Stimulated activated CD8-positive, alpha-beta memory T cell treated with anti-CD3 and anti-CD28 coated beads, Interleukin-2, amount 100 ng/mL, for 1 hour (primary cell): ENCODE results near the gene PCBD2.
"Not testable (repeated sequence)": the region's sequence is repeated elsewhere in the genome, so short reads cannot be mapped to it uniquely, and the experiment has no call there.

Experiments used
- DNase-seq, 2 donors: peaks; one replicate each; pipeline ENCODE4 v3.0.0-alpha.2; 2020; ENCODE audit warnings: low read depth in 2 of 2

PCBD2 gene

DNA sequence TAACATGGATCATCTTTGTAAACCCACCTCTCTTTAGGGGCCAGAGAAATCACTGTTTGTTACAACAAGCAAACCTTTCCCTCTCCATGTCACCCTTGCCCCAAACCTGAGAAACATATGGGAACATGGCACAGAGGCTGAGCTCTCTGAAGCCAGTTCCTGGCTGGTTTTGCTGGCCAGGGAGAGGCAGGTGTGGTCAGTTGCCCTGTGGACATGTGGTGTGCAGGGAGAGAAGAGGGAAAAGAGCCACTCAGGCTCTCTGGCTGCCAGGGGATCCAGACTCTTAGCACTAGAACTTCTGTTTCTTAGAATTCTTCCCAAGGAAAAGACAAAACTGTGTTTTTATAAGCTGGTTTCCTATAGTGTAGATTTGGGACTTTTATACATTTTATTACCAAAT, 58.2 kb downstream of the PCBD2 start:
- DNase-seq = no peak

DNA sequence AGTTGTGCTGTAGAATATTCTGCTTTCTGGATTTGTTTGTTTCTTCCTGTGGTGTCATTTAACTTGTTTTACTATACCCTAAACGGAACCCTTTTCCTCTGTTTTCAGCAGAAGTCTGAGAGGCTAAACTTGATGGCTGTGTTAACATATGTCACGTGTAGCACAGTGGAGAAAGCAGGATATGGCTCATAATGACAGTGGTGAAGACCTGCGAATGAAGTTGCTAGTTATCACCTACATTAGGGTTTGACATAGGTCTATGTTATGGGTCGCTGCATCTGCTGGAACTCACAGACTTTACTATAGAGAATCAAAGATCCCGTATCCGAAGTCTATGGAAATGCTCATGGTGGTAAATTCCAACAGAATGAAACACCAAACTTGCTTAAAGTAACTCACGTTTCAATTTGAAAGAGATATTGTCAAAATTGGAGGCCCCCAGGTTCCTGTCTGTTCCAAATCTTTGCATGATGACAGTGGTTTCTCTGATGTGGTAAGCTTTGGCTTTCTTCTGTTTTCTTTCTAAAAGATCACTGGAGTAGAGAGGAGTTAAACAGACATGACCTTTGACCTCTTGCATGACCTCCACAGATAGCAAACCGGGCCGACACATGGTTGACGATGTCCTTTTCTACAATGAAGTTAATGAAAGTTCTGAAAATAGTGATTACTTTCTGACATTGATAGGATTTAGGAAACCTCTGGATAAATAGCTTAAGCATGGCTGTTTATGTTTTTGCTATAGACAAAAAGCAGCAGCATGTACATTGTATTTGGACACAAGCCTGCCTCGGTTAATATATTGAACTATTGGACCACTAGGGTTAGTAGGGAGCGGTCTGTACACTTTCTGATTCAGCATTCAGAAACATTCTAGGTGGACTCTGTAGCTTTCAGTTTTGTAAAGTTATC, 59.7 kb downstream of the PCBD2 start:
- no peak for DNase-seq

DNA sequence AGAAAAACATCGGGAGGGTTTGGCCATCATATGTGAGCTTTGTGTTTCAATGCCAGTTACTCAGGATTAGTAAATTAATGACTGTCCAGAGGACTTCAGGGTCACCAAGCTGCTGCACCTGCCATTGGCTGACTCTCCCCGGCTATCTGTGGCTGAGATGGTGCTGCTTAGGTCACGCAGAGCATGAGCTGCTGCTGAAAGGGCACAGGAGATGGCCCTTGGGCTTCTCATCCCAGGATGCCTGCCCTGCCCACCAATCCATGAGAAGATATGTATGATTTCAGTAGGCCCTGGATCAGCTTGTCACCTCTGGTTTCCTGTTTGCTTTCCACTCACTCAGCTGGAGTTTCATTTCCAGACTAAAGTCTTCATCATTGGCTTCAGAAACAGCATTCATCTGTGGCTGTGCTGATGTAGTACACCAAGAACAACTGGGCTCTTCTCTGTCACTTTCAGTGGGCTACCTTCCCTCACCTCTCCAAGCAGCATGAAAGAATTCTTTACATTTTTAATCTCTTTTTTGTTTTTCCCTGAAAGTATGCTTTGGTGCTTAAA, 60.4 kb downstream of the PCBD2 start:
- no peak for DNase-seq

DNA sequence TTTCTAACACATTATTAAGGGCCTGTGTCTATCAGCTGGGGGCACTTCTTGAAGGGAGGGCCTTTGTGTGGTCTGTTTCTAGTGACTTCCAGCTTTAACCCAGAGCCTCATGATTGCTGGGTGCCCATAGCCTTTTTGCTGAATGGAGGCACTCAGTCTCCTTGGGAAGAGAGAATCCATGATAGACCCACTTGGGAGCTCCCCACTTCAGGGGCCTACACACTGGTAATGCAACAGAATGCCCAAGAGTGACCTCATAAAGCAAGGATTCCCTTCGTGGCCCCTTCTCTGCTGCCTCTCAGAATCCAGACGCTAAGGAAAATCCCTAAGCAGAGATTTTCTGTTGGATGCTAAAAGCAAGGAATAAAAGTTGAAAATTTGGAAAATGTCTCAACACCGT, 62.7 kb downstream of the PCBD2 start, which contains the start of gene CATSPER3:
Gene CATSPER3 (plus strand): TSS at position 301 of the 400 bp plus-strand sequence. CDS start 85 bp downstream, at position 386.
- no peak for DNase-seq

DNA sequence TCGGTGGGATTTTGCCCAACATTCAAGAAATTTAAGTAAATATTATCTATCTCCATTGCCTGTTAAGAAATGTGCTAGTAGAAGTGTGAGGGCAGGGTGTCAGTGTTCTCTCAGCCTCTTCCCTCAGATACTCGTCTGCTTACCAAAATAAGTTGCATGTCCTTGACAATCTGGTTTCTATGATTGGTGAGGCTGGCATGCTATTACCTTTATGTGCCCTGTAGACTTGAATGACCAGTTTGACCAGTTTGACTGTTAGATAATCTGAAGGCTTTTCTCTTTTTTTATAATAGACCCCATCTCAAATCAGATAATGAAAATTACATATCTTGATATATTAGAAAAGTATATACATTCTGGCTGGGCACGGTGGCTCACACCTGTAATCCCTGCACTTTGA, 63.1 kb downstream of the PCBD2 start:
- no peak for DNase-seq

DNA sequence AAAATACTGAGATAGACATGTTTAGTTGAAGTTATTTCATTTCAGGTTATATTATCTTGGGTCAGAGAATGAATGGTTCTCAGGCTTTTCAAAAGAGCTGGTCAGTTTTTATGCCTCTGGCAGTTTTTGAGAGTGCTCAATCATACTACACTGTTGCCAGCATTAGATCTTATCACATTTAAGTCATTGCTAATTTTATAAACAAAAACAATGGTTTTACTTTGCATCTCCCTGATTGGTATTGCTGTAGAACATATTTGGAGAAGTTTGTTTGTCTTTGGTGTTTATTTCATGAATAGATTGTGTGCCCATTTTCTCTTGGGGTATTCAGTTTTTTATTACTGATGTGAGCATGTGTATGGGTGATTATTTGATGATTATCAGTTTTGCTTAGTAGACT, 64.2 kb downstream of the PCBD2 start:
- no peak for DNase-seq

DNA sequence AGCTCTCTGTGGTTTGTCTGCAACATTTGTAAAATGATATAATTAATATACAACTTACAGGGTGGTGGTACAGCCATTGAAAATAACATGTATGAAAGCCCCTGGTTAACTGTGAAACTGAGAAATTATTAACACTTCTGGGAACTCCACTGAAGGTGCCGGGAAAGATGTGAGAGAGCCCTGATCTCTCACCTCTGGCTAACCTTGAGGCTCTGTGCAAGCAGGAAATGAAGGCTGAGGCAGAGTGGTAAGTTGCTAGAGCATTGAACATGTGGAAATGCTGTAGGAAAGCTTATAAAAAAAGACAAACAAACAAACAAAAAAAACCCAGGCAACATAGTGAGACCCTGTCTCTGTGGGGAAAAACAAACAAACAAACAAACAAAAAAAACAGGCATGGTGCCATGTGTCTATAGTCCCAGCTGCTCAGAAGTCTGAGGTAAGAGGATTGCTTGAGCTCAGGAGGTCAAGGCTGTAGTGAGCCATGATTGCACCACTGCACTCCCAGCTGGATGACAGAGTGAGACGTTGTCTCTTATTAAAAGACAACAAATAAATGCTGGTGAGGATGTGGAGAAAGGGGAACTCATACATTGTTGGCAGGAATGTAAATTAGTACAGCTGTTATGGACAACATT, 70.3 kb downstream of the PCBD2 start:
- DNase-seq = no peak

DNA sequence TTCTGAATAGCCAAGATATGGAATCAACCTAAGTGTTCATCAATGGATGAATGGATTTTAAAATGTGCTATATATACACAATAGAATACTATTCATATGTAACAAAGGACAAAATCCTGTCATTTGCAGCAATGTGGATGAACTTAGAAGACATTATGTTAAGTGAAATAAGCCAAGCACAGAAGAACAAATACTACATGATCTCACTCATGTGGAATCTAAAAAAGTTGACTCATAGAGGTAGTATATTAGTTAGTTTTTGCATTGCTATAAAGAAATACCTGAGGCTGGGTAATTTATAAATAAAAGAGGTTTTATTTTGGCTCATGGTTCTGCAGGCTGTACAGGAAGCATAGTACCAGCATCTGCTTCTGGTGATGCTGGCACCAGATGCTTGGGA, 70.9 kb downstream of the PCBD2 start:
- no peak for DNase-seq

DNA sequence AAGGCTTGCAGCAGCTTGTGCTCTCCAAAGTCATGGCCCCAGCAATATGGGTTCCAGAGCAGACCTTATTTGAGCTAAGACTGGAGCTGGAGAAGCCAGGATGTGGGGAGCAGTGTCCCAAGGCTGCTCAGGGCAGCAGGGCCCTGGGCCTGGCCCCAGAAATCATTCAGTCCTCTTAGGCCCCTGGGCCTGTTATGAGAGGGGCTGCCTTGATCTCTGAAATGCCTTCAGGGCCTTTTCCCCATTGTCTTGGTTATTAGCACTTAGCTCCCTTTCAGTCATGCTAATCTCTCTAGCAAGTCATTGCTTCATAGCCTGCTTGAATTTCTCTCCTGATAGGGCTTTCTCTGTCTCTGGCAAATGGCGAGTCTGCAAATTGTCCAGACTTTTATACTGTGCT, 71.9 kb downstream of the PCBD2 start:
- no peak for DNase-seq

DNA sequence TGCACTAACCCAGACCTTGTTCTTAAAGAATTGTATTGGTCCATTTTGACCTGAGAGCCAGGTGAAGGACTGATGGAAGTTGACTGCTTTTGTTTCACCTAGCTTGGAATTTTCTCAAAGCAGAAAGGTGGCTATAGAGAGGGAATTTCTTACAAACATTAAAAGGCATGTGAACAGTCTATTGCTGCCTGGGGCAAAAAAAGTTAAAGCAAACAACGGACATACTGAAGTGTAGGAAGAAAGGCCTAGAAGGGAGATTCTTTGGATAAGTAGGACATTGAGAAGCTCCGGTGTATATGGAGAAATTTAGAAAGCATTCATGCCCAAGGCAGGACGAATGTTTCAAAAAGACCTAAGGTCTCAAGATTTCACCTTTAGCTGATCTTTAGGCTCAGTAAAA, 74.5 kb downstream of the PCBD2 start:
- DNase-seq = no peak

DNA sequence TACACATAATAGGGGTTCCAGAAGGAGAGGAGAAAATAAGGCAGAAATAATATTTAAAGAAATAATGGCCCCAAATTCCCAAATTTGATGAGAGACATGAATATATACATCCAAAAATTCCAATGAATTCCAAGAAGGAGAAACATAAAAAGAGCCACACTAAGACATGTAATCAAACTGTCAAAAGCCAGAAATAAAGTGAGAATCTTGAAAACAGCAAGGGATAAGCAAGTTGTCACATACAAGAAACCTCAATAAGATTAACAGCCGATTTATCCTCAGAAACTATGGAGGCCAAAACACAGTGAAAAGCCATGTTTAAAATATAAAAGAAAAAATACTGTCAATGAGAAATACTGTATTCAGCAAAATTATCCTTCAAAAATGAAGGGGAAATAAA, 77.3 kb downstream of the PCBD2 start:
- DNase-seq = no peak

DNA sequence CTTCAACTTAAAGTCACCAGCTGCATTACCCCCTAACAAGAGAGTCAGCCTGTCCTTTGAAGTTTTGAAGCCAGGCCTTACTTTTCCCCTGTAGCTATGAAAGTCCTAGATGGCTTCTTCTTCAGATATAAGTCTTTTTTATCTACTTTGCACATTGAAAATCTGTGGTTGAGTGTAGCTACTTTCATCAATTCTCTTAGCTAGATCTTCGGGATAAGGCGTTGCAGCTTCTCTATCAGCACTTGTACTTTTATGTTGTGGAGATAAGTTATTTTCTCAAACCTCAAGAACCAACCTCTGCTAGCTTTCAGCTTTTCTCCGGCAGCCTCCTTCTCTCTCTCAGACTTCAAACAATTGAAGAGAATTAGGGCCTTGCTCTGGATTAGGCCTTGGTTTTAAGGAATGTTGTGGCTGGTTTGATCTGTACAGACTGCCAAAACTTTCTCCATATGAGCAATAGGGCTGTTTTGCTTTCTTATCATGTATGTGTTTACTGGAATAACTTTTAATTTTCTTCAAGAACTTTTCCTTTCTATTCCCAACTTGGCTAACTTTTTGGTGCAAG, 84.4 kb downstream of the PCBD2 start:
- DNase-seq = no peak

DNA sequence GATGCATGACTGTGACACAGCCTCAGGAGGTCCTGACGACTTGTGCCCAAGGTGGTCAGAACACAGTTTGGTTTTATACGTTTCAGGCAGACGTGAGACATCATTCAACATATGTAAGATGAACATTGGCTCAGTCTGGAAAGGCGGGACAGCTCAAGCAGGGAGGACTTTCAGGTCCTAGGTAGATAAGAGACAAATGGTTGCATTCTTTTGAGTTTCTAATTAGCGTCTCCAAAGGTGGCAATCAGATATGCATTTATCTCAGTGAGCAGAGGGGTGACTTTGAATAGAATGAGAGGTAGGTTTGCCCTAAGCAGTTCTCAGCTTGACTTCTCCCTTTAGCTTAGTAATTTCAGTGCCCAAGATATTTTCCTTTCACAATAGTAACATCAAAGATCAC, 85.3 kb downstream of the PCBD2 start:
- DNase-seq = not testable (repeated sequence)

DNA sequence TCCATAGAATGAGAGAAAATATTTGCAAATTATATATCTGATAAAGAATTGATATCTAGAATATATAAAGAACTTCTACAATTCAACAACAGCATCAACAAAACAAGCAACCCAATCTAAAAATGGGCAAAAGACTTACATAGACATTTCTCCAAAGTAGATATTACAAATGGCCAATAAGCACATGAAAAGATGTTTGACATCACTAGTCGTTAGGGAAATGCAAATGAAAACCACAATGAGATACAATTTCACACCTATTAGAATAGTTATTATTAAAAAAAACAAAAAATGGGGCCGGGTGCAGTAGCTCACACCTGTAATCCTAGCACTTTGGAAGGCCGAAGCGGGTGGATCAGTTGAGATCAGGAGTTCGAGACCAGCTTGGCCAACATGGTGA, 87.2 kb downstream of the PCBD2 start:
- DNase-seq = no peak

DNA sequence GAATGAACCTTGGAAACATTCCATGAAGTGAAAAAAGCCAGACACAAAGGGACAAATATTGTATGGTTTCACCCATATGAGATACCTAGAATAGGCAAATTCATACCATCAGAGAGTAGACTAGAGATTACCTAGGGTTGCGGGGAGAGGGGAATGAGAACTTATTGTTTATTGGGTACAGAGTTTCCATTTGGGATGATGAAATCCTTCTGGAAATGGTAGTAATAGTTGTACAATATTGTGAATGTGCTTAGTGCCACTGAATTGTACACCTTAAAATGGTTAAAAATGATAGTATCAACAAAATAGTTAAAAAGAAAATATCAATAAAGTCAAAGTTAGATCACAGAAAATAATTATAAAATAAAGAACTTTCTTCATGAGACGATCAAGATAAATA, 88.2 kb downstream of the PCBD2 start:
- no peak for DNase-seq

DNA sequence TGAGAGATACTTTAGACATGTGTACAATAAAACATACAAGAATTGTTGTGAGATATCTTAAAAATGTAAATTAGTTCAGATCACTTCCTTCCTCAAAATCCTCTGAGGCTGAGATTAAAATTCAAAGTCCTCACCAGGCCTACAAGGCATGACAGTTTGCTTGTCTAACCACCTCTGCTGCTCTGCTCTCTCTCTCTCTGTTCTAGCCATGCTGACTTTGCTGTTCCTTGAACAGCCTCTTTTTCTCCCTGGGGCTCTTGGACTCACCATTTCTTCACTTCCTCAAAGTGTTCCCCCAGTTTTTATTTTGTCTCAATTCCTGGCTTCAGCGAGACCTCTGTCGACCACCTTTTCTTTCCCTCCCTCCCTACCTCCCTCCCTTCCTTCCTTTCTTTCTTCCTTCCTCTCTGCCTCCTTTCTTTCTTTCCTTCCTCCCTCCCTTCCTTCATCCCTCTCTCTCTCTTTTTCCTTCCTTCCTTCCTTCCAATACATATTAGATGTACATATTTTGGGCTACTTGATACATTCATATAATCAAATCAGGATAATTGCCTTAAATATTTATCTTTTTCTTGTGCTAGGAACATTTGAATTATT, 89.7 kb downstream of the PCBD2 start:
- DNase-seq = no peak

DNA sequence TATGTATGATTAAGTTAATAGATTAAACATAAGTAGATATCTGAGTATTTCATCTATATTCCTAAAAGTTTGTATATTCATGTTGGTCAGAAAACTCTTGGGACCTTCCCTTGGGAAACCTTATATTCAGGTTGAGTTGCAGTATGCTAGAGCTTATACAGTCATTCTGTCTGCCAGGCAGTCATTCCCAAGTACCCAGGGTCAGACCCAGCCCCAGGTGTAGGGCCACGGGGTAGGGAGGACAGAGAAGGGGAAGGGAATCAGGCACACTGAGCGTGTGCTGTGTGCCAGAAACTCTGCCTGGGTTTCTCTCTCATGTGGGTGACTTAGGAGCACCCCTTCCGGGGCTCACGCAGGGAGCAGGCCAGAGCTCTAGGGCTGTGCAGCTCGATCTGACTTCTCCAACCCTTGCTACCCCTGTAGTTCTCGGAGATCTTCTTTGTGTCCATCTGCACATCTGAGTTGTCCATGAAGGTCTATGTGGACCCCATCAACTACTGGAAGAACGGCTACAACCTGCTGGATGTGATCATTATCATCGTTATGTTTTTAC, 91.0 kb downstream of the PCBD2 start:
- DNase-seq = no peak

DNA sequence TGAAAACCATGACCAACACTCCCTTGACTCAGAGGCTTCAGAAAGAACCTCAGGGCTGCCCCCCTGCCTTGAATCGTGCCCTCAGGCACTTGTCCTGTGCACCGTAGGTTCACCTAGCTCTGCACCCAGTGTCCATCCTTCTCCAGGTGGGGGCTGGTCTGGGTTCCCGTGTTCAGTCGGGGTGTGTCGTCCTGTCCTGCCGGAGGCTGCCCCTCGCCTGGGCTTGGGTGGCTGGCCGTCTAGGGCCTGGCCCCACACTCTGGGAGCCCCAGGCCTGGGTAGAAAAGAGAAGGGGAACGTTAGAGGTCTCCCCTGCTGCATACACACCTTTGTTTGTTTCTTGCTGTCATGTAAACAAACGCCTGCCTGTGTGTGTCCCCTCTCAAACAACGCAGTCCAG, 92.1 kb downstream of the PCBD2 start:
- DNase-seq = no peak

DNA sequence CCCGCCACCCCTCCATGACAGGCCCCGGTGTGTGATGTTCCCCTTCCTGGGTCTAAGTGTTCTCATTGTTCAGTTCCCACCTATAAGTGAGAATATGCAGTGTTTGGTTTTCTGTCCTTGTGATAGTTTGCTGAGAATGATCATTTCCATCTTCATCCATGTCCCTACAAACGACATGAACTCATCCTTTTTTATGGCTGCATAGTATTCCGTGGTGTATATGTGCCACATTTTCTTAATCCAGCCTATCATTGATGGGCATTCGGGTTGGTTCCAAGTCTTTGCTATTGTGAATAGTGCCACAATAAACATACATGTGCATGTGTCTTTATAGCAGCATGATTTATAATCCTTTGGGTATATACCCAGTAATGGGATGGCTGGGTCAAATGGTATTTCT, 93.1 kb downstream of the PCBD2 start:
- DNase-seq = not testable (repeated sequence)

DNA sequence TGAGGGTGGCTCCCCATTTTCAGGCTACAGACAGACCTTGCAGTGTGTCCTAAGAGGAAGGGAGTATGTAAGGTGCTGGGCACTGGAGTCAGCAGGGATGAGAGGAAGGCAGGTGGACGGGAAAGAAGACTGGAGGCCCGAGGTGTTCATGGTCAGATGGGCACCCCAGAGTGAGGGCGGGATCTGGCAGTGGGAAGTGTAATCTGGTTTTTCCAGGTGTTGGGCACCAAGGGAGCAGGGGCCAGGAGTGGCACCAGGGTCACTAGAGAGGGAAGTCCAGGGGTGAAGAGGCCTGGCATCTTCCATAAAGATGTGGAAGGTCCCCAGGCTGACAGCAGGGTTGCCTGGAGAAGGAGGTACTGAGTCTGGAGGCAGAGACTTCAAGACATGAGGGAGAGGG, 99.4 kb downstream of the PCBD2 start:
- DNase-seq = no peak

DNA sequence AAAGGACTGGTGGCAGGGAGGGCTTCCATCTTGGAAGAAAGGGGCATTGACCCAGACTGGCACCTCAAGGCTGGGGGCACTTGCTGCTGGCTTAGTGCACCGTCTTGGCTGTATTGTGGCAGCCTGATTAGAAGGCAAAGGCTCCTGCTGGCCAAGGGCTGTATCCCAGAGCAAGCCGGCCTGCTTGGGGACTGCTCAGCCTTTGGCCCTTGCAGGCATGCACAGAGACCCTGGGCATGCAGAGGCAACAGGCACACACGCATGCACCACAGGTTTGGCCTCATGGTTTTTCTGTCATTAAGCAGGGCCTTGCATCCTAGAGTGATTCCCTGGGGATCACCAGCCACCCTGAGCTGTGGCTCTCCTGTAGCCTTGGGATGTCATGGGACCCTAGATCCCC, 100.1 kb downstream of the PCBD2 start:
- no peak for DNase-seq

DNA sequence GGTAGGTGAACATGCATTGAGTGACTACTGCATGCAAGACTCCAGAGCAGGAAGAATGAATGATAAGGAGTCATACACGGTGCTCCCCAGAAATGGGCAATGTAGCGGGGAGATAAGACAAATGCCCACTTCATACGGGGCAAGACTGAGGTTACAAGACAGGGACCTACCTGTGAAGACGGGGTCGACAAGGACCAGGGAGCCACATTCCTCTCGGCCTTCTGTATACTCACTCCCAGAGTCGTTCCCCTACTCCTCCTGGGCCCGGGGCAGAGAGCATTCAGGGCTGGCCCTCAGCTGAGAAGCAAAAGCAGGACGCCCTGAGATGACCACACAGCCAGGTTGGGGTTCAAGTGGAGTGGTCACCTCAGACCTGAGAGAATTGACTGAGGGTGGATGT, 102.4 kb downstream of the PCBD2 start:
- no peak for DNase-seq
